ENCODE measurements around the gene ZNF598.
A peak's percentile ranks its signal among the peaks of the same experiment; 100 is the strongest.

ZNF598 gene

DNA sequence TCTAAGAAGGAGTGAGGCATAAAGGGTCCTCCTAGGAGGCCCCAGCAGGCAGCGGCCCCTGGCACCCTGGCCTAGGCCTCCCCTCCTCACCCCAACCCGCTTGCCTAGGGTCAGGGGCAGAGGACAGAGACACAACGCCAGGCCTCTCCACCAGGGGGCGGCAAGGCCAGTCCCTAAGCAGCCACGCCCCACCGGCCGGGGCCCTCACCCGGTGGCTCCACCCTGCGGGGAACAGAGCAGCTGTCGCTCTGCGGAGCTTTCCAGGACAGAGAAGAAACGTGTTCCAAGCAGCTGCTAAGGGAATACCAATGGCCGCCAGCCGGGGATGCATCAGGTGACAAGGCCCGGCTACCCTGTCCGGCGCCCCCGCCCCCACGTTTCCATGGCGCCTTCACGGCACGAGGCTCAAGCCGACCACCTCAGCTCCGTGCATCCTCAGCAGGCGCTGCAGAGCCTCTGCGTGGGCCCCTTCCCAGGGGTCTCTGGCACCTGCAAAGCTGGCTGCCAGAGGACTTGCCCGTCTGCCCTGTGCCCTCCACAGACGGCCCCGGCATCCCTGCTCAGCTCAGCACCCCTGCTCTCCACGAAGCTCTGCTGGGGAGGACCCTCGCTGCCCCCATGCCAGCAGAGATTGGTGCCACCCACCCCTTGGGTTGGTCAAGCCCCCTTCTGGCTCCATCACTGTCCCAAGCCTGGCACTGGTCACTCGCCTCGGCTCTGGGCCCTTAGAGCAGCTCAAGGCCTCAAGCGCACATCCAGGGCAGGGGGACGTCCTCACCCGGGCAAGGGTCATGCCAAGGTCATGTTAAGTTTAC, 5.6 kb downstream of the ZNF598 start:
- Histone ChIP-seq H3K4me3 (ENCODE audit: low read length) (no peak overlapping the region), H3K36me3 (ENCODE audit: control insufficient read depth, low read length) (peaks cover 93% of the 10 kb centered on the region), H4K20me1 (ENCODE audit: control insufficient read depth, insufficient read depth, low read depth, low read length) (peaks cover 38% of the 10 kb centered on the region), H3K27ac (ENCODE audit: low read depth, low read length) (no peak overlapping the region), H3K27me3 (ENCODE audit: control insufficient read depth, low read length) (no peaks in the 10 kb centered on the region), H3K79me2 (ENCODE audit: control insufficient read depth, low read length) (peaks cover 76% of the 10 kb centered on the region), H3K4me2 (ENCODE audit: low read length) (peak overlapping the region; percentile 41), H3K4me1 (ENCODE audit: control insufficient read depth, low read length) (peaks cover 43% of the 10 kb centered on the region), H3F3A (ENCODE audit: control insufficient read depth, insufficient read depth) (no peaks in the 10 kb centered on the region), H3K9me3 (ENCODE audit: control insufficient read depth, insufficient read depth, low read length) (no peaks in the 10 kb centered on the region), H3K9me2 (replicated peaks; ENCODE audit: control insufficient read depth, low read length) (no peaks in the 10 kb centered on the region)
- TF ChIP-seq, protein P1, sequence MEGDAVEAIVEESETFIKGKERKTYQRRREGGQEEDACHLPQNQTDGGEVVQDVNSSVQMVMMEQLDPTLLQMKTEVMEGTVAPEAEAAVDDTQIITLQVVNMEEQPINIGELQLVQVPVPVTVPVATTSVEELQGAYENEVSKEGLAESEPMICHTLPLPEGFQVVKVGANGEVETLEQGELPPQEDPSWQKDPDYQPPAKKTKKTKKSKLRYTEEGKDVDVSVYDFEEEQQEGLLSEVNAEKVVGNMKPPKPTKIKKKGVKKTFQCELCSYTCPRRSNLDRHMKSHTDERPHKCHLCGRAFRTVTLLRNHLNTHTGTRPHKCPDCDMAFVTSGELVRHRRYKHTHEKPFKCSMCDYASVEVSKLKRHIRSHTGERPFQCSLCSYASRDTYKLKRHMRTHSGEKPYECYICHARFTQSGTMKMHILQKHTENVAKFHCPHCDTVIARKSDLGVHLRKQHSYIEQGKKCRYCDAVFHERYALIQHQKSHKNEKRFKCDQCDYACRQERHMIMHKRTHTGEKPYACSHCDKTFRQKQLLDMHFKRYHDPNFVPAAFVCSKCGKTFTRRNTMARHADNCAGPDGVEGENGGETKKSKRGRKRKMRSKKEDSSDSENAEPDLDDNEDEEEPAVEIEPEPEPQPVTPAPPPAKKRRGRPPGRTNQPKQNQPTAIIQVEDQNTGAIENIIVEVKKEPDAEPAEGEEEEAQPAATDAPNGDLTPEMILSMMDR (IDR thresholded peaks at IDR 0.05; ENCODE audit: low read depth, low read length, poor library complexity, severe bottlenecking), result peak; percentile 99
- TF ChIP-seq EZH2phosphoT487 (IDR thresholded peaks at IDR 0.05; ENCODE audit: borderline replicate concordance, low read length), result no peak

DNA sequence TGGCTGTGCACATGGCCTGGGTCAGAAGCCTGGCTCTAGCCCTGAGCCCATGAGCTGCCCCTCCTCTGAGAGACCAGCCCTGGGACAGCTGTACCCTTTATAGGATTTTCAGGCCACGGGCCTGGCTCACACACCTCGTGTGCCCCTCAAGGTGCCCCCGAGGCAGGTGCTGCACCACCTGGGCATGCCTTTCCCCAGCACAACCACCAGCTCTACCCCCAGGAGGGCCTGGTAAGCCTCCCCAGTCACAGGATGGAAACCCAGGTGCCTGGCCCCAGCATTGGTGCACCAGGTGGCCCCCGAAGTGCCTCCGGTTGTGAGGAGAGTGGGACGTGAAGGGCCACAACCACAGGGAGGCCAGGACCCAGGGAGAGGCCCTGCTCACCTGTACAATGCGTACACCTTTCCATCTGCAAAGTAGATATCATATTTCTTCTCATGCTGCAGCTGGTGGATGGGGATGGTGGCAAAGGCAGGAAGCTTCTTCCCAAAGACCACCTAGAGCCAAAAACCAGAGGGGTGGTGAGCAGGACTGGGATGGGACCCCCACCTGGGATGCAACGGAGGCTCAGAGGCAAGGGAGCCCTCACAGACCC, 6.3 kb downstream of the ZNF598 start:
- Histone ChIP-seq H3K4me3 (ENCODE audit: low read length) (no peak overlapping the region), H3K27ac (ENCODE audit: low read depth, low read length) (no peak overlapping the region), H3K79me2 (ENCODE audit: control insufficient read depth, low read length) (peaks cover 69% of the 10 kb centered on the region), H3K4me1 (ENCODE audit: control insufficient read depth, low read length) (peaks cover 40% of the 10 kb centered on the region), H3K36me3 (ENCODE audit: control insufficient read depth, low read length) (peaks cover 93% of the 10 kb centered on the region), H3K4me2 (ENCODE audit: low read length) (no peak overlapping the region), H3K9me3 (ENCODE audit: control insufficient read depth, insufficient read depth, low read length) (no peaks in the 10 kb centered on the region), H3K27me3 (ENCODE audit: control insufficient read depth, low read length) (no peaks in the 10 kb centered on the region), H4K20me1 (ENCODE audit: control insufficient read depth, insufficient read depth, low read depth, low read length) (peaks cover 34% of the 10 kb centered on the region), H3F3A (ENCODE audit: control insufficient read depth, insufficient read depth) (no peaks in the 10 kb centered on the region), H3K9me2 (replicated peaks; ENCODE audit: control insufficient read depth, low read length) (no peaks in the 10 kb centered on the region)
- TF ChIP-seq, protein P1 (IDR thresholded peaks at IDR 0.05; ENCODE audit: low read depth, low read length, poor library complexity, severe bottlenecking), result no peak
- no peak for TF ChIP-seq EZH2phosphoT487 (IDR thresholded peaks at IDR 0.05; ENCODE audit: borderline replicate concordance, low read length)

DNA sequence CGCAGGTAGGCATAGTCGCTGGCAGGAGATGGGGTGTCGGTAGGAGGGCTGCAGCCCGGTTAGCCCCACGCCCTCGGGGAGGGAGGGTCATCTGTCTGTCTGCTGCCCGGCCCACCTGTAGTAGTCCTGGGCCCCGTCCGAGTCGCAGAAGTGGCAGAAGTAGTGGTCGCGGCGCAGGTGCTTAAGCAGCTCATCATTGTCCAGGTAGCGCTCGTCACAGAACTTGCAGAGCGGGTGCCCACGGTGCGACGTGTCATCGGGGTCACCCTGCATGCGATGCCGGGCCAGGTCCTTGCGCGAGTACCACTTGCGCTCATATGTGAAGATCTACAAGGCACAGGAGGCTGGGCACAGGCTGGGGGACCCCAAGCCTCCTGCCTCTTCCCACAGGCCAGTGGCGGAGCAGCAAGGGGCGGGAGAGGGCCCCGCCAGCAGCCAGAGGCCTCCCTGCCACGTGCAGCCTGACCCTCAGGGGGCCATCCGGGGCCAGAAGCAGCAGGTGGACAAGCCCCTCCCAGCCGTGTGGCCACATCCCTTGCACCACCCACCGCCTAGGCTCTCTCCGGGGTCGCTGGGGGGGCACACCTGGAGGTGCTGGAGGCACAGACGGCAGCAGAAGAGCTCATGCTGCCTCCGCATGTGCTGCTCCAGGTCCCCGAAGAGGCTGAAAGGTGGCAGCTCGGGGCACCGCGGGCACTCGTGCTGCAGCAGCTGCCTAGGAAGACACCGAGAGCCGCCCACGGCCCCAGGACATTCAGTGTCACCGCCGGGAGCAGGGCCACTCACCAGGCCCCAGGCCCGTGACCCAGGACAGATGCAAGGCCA, 7.0 kb downstream of the ZNF598 start:
- Histone ChIP-seq H3K4me2 (ENCODE audit: low read length) (no peak overlapping the region), H3K4me3 (ENCODE audit: low read length) (no peak overlapping the region), H3K27me3 (ENCODE audit: control insufficient read depth, low read length) (no peaks in the 10 kb centered on the region), H3K9me3 (ENCODE audit: control insufficient read depth, insufficient read depth, low read length) (no peaks in the 10 kb centered on the region), H3K4me1 (ENCODE audit: control insufficient read depth, low read length) (peaks cover 33% of the 10 kb centered on the region), H3K79me2 (ENCODE audit: control insufficient read depth, low read length) (peaks cover 62% of the 10 kb centered on the region), H3K9me2 (replicated peaks; ENCODE audit: control insufficient read depth, low read length) (no peaks in the 10 kb centered on the region), H3K36me3 (ENCODE audit: control insufficient read depth, low read length) (peaks cover 93% of the 10 kb centered on the region), H3K27ac (ENCODE audit: low read depth, low read length) (no peak overlapping the region), H3F3A (ENCODE audit: control insufficient read depth, insufficient read depth) (no peaks in the 10 kb centered on the region), H4K20me1 (ENCODE audit: control insufficient read depth, insufficient read depth, low read depth, low read length) (peaks cover 27% of the 10 kb centered on the region)
- TF ChIP-seq EZH2phosphoT487 (IDR thresholded peaks at IDR 0.05; ENCODE audit: borderline replicate concordance, low read length), result no peak
